B cell (primary cell): ENCODE measurements around the gene PIGM. TPM values are rescaled to one million over a fixed set of nuclear protein-coding genes. Genes with fewer than 3 reads are reported as not detected.

Experiments used
- ATAC-seq: fragments of 200-7000 bp; cut with Tn5 transposase; one replicate; pipeline ENCODE4 v1.10.0; 2021; ENCODE audit warnings: low read depth, mild to moderate bottlenecking, moderate number of reproducible peaks, moderate library complexity
- CTCF ChIA-PET: fragments of 350-600 bp; sonication (Branson Sonifier 250); formaldehyde crosslinking; loops from one replicate; lab custom pipeline; 2021; ENCODE audit warnings: antibody characterized with exemption, inconsistent platforms; lab: Charles Lee
- POLR2A ChIA-PET: fragments of 350-600 bp; sonication (Branson Sonifier 250); formaldehyde crosslinking; loops from one replicate; lab custom pipeline; 2021; ENCODE audit warnings: antibody characterized with exemption; lab: Charles Lee
- DNase-seq: peaks from one replicate; pipeline ENCODE4 v3.0.0; 2013
- H2AFZ ChIP-seq: 2 replicates; pipeline ENCODE4 v1.6.1; 2012; ENCODE audit warnings: mild to moderate bottlenecking, low read depth, low read length; ENCODE audit not compliant: insufficient read depth, poor library complexity, severe bottlenecking
- H3K27ac ChIP-seq, 2 donors: 1 replicate in 1 of 2; 2 replicates in 1 of 2; pipeline ENCODE4 v1.5.1; 2012 to 2013; ENCODE audit warnings: low read length in 2 of 2, mild to moderate bottlenecking in 2 of 2, moderate library complexity in 1 of 2
- H3K27me3 ChIP-seq, 4 experiments: fragments of 200-600 bp in 1 of 4; sonication (generic) in 1 of 4; replicated peaks in 1 of 4; 1 replicate in 2 of 4; 2 replicates in 2 of 4; pipeline versions ENCODE4 v1.6.1 to v1.7.0; 2013 to 2016; ENCODE audit warnings: low read length in 3 of 4, mild to moderate bottlenecking in 2 of 4, mixed read lengths in 1 of 4, moderate library complexity in 1 of 4; ENCODE audit not compliant: insufficient read depth in 4 of 4, control insufficient read depth in 3 of 4; ENCODE audit errors: control extremely low read depth in 1 of 4
- H3K36me3 ChIP-seq, 2 experiments: replicated peaks in 1 of 2; 1 replicate in 1 of 2; 2 replicates in 1 of 2; pipeline versions ENCODE4 v1.6.1 to v1.7.1; 2013; ENCODE audit warnings: low read length in 1 of 2; ENCODE audit not compliant: insufficient read depth in 2 of 2, control insufficient read depth in 1 of 2; ENCODE audit errors: control extremely low read depth in 1 of 2, extremely low read depth in 1 of 2
- H3K4me1 ChIP-seq, 2 donors: fragments of 200-600 bp in 1 of 2; sonication (generic) in 1 of 2; 1 replicate in 1 of 2; 2 replicates in 1 of 2; pipeline versions ENCODE4 v1.5.1 to v1.6.1; 2013 to 2017; ENCODE audit warnings: low read length in 2 of 2; ENCODE audit not compliant: control insufficient read depth in 2 of 2, insufficient read depth in 2 of 2
- H3K4me2 ChIP-seq: replicated peaks from 2 replicates; pipeline ENCODE3; 2012; ENCODE audit warnings: mild to moderate bottlenecking, low read depth, low read length; ENCODE audit not compliant: poor library complexity, severe bottlenecking
- H3K4me3 ChIP-seq, 5 experiments: fragments of 200-600 bp in 1 of 5; sonication (generic) in 1 of 5; 1 replicate in 3 of 5; 2 replicates in 2 of 5; pipeline versions ENCODE4 v1.5.1 to v1.7.0; 2011 to 2016; ENCODE audit warnings: low read length in 4 of 5, mild to moderate bottlenecking in 4 of 5, low read depth in 2 of 5, control low read depth in 1 of 5, moderate library complexity in 1 of 5; ENCODE audit not compliant: insufficient read depth in 1 of 5; ENCODE audit errors: control extremely low read depth in 1 of 5, extremely low read depth in 1 of 5
- H3K79me2 ChIP-seq: fragments of 200-600 bp; sonication (generic); one replicate; pipeline ENCODE4 v1.6.0; 2016; ENCODE audit warnings: low read length; ENCODE audit not compliant: control insufficient read depth, insufficient read depth
- H3K9ac ChIP-seq: fragments of 200-600 bp; sonication (generic); 2 replicates; pipeline ENCODE4 v1.6.1; 2017; ENCODE audit warnings: mild to moderate bottlenecking, low read length, moderate library complexity
- H3K9me3 ChIP-seq, 3 donors: one replicate each; pipeline versions ENCODE4 v1.6.1 to v1.7.1; 2013; ENCODE audit warnings: low read length in 2 of 3; ENCODE audit not compliant: control insufficient read depth in 2 of 3, insufficient read depth in 1 of 3; ENCODE audit errors: control extremely low read depth in 1 of 3
- H4K20me1 ChIP-seq: 2 replicates; pipeline ENCODE4 v1.6.0; 2012; ENCODE audit warnings: mild to moderate bottlenecking, low read length; ENCODE audit not compliant: insufficient read depth, control insufficient read depth, poor library complexity, severe bottlenecking
- H3K27ac Mint-ChIP-seq: one replicate; pipeline ENCODE4 v1.8.0; 2021; ENCODE audit warnings: mixed read lengths
- H3K27me3 Mint-ChIP-seq: one replicate; pipeline ENCODE4 v1.8.0; 2021; ENCODE audit warnings: mixed read lengths
- H3K4me1 Mint-ChIP-seq: one replicate; pipeline ENCODE4 v1.8.0; 2021; ENCODE audit warnings: mixed read lengths
- H3K4me3 Mint-ChIP-seq: one replicate; pipeline ENCODE4 v1.8.0; 2021; ENCODE audit warnings: mixed read lengths
- H3K9me3 Mint-ChIP-seq: one replicate; pipeline ENCODE4 v1.8.0; 2022; ENCODE audit warnings: mixed read lengths; ENCODE audit not compliant: insufficient read depth
- CTCF ChIP-seq: fragments of 200-600 bp; IDR thresholded peaks from one replicate; pipeline ENCODE4 v1.8.0; 2022; ENCODE audit warnings: antibody characterized with exemption, mild to moderate bottlenecking
- EZH2 ChIP-seq: IDR thresholded peaks from 2 replicates; pipeline ENCODE4 v1.6.1; 2012; ENCODE audit warnings: borderline replicate concordance, low read depth, mild to moderate bottlenecking, moderate library complexity, low read length; ENCODE audit not compliant: insufficient read depth, poor library complexity, severe bottlenecking
- WGBS: methylation state at CpG from one replicate; pipeline ENCODE4 v1.1.5; 2013; ENCODE audit warnings: missing lambda C conversion rate; ENCODE audit not compliant: insufficient coverage; 5-methylcytosine and 5-hydroxymethylcytosine counted together
- intact Hi-C: fragments of 100-400 bp; cut with micrococcal nuclease; formaldehyde crosslinking; loops from one replicate; pipeline ENCODE4 v1.10.0; 2022
- polyA plus RNA-seq: library from polyadenylated mRNA; depleted of rRNA; stranded (reverse); fragments of >200 nt; gene quantifications from 2 replicates; pipeline ENCODE4 v1.2.3, GENCODE V29; 2012
- total RNA-seq, 2 donors: library from RNA; stranded (reverse); fragments of 120-200 nt in 1 of 2; gene quantifications; 1 replicate in 1 of 2; 2 replicates in 1 of 2; pipeline versions ENCODE4 v1.2.3 to v1.2.4, GENCODE V29; 2013 to 2022

Gene PIGM
- total and polyA plus RNA-seq, 2 donors (not counting 1 experiment from before 2014, with no cell fraction given) = 1.4 to 7.4 TPM

- no peak overlapping the region for H3K9ac ChIP-seq
- Mint-ChIP-seq H3K4me1 (no peaks in the 10 kb centered on the region), H3K27me3 (peaks cover 29% of the 10 kb centered on the region), H3K9me3 (no peaks in the 10 kb centered on the region), H3K4me3 (no peak overlapping the region), H3K27ac (no peak overlapping the region)
- ChIA-PET POLR2A (no interaction called here), CTCF (interaction anchor here (0.9 to 11.2 kb wide), 4 partner anchors 21 to 877 kb away, joined by 3 to 252 read pairs (median 58); partner anchors contain the start of genes FCRL6 and PIGM)
- H3K9me3 ChIP-seq = no peaks in the 10 kb centered on the region
- no peak for ATAC-seq
- no CpG with 5 or more reads among the region's 2 CpGs for WGBS
- peaks cover 0 to 7% (median 3%) of the 10 kb centered on the region in 4 experiments for H3K27me3 ChIP-seq
- no peak overlapping the region for H3K27ac ChIP-seq
- TF ChIP-seq CTCF = no peak
- no peak for TF ChIP-seq EZH2
- no peaks in the 10 kb centered on the region for H3K36me3 ChIP-seq
- H2AFZ ChIP-seq = no peak overlapping the region
- no peak overlapping the region for H3K4me2 ChIP-seq
- intact Hi-C loops = no loop called here
- DNase-seq = no peak
- no peak overlapping the region for H3K4me3 ChIP-seq
- H3K79me2 ChIP-seq = no peaks in the 10 kb centered on the region
- no peaks in the 10 kb centered on the region for H4K20me1 ChIP-seq
- no peaks in the 10 kb centered on the region for H3K4me1 ChIP-seq
Measured at GRCh38 chr1:160009801-160010200, 22.0 kb downstream of the PIGM start.

- no peaks in the 10 kb centered on the region for H3K79me2 ChIP-seq
- H3K27me3 ChIP-seq = peaks cover 0 to 7% (median 3%) of the 10 kb centered on the region in 4 experiments
- no peaks in the 10 kb centered on the region for H3K9me3 ChIP-seq
- no peak overlapping the region for H3K27ac ChIP-seq
- Mint-ChIP-seq H3K4me3 (no peak overlapping the region), H3K9me3 (no peaks in the 10 kb centered on the region), H3K27me3 (peaks cover 29% of the 10 kb centered on the region), H3K4me1 (no peaks in the 10 kb centered on the region), H3K27ac (no peak overlapping the region)
- DNase-seq (no peak), ATAC-seq (no peak)
- no peak overlapping the region for H3K9ac ChIP-seq
- no peak overlapping the region for H3K4me2 ChIP-seq
- POLR2A ChIA-PET = no interaction called here
- no peaks in the 10 kb centered on the region for H3K36me3 ChIP-seq
- CTCF ChIA-PET = interaction anchor here (0.9 to 11.2 kb wide), 6 partner anchors 22 to 876 kb away, joined by 3 to 252 read pairs (median 61); partner anchors contain the start of genes FCRL6, PIGM and TAGLN2
- no peak for TF ChIP-seq EZH2
- no peak for TF ChIP-seq CTCF
- intact Hi-C loops = no loop called here
- WGBS = 94% methylated on average over 2 of the region's 2 CpGs
- no peak overlapping the region for H3K4me3 ChIP-seq
- H3K4me1 ChIP-seq = no peaks in the 10 kb centered on the region
- H2AFZ ChIP-seq = no peak overlapping the region
- no peaks in the 10 kb centered on the region for H4K20me1 ChIP-seq
Measured at GRCh38 chr1:160009081-160009480, 22.7 kb downstream of the PIGM start.
